GM12878 (cell line): Measurements from ENCODE around the gene SUGP2.

ENCODE experiments used
- CTCF ChIP-seq, 3 experiments: IDR thresholded peaks in 2 of 3; conservative IDR thresholded peaks in 1 of 3; 2 replicates each; pipeline ENCODE4 v1.5.1; 2011; ENCODE audit warnings: low read depth in 3 of 3, low read length in 3 of 3, mild to moderate bottlenecking in 3 of 3, control low read depth in 2 of 3, moderate library complexity in 2 of 3, inconsistent platforms in 1 of 3, mixed read lengths in 1 of 3; ENCODE audit not compliant: control insufficient read depth in 2 of 3, insufficient read depth in 1 of 3; ENCODE audit errors: extremely low read depth in 1 of 3
- EZH2 ChIP-seq: IDR thresholded peaks from 2 replicates; pipeline ENCODE4 v1.6.1; 2012; ENCODE audit warnings: low read depth, mild to moderate bottlenecking, control low read depth, inconsistent platforms, low read length, borderline replicate concordance; ENCODE audit not compliant: control insufficient read depth
- SRF ChIP-seq, 2 experiments: IDR thresholded peaks; 2 replicates each; pipeline ENCODE4 v1.6.1; 2011; ENCODE audit warnings: low read depth in 2 of 2, low read length in 2 of 2, mild to moderate bottlenecking in 1 of 2, moderate library complexity in 1 of 2

- no peak for TF ChIP-seq SRF (IDR thresholded peaks at IDR 0.05; ENCODE audit: low read depth in 2 of 2, low read length in 2 of 2)
- TF ChIP-seq EZH2, result no peak
- TF ChIP-seq CTCF (IDR thresholded peaks at IDR 0.05 in 2 of 3, conservative IDR thresholded peaks at IDR 0.05 in 1 of 3; ENCODE audit: control insufficient read depth in 2 of 3, extremely low read depth in 1 of 3, insufficient read depth in 1 of 3, low read depth in 3 of 3, low read length in 3 of 3), result no peak
Observed at GRCh38 chr19:18996351-18996750, 37.0 kb downstream of the SUGP2 start.
